GM18505 (cell line): Measurements from ENCODE around the gene STKLD1.

ENCODE experiments used
- ATAC-seq: cut with Tn5 transposase; IDR thresholded peaks from one replicate; pipeline ENCODE4 v1.9.1; 2021; ENCODE audit not compliant: unreplicated experiment
- POLR2A ChIP-seq: IDR thresholded peaks from 4 replicates; pipeline ENCODE4 v1.6.1; 2011; ENCODE audit warnings: borderline replicate concordance; ENCODE audit not compliant: insufficient read depth, insufficient read length; ENCODE audit errors: extremely low read depth

The STKLD1 gene

DNA sequence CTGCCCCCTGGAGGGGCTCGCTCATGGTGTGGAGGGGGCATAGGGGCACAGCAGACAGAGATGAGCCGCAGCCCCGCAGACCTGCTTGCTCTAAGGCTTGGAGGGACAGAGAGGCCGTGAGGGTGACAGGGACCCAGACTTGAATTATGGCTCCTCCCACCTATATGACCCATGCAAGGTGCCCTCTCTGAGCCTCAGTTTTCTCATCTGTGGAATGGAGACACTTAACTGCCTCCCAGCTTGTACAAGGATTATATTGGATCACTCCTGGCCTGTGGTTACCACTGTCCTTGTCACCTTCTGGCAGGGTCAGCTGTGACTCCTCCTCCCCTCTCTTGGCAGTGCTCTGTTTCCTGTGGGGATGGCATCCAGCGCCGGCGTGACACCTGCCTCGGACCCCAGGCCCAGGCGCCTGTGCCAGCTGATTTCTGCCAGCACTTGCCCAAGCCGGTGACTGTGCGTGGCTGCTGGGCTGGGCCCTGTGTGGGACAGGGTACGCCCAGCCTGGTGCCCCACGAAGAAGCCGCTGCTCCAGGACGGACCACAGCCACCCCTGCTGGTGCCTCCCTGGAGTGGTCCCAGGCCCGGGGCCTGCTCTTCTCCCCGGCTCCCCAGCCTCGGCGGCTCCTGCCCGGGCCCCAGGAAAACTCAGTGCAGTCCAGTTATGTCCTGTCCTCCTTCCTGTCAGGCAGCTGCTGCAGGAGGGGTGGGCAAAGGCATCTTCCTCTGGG lies 78.9 kb downstream of the STKLD1 start:
- no peak for TF ChIP-seq POLR2A
- no peak for ATAC-seq
